ENCODE data around the gene ALDH6A1.
"Not testable (repeated sequence)": the region's sequence is repeated elsewhere in the genome, so short reads cannot be mapped to it uniquely, and the experiment has no call there.

Gene ALDH6A1

GRCh38 chr14:74084277-74085046, at the start of gene ALDH6A1, which contains the start of gene LIN52:
ALDH6A1 (minus strand) TSS chr14:74084453; CDS start chr14:74084394, 59 bp downstream.
LIN52 (plus strand) TSS chr14:74084956; CDS start chr14:74084975, 19 bp downstream.
- peak; percentile 100 for DNase-seq (ENCODE audit: low read depth)

GRCh38 chr14:74127634-74128033, 43.4 kb upstream of the ALDH6A1 start:
- no peak for DNase-seq (ENCODE audit: low read depth)

GRCh38 chr14:74126315-74127013, 42.2 kb upstream of the ALDH6A1 start:
- DNase-seq (ENCODE audit: low read depth), result no peak

DNA sequence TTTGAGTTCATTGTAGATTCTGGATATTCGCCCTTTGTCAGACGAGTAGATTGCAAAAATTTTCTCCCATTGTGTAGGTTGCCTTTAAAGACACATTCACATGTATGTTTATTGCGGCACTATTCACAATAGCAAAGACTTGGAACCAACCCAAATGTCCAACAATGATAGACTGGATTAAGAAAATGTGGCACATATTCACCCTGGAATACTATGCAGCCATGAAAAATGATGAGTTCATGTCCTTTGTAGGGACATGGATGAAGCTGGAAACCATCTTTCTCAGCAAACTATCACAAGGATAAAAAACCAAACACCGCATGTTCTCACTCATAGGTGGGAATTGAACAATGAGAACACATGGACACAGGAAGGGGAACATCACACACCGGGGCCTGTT, 41.2 kb upstream of the ALDH6A1 start:
- not testable (repeated sequence) for DNase-seq (ENCODE audit: low read depth)

DNA sequence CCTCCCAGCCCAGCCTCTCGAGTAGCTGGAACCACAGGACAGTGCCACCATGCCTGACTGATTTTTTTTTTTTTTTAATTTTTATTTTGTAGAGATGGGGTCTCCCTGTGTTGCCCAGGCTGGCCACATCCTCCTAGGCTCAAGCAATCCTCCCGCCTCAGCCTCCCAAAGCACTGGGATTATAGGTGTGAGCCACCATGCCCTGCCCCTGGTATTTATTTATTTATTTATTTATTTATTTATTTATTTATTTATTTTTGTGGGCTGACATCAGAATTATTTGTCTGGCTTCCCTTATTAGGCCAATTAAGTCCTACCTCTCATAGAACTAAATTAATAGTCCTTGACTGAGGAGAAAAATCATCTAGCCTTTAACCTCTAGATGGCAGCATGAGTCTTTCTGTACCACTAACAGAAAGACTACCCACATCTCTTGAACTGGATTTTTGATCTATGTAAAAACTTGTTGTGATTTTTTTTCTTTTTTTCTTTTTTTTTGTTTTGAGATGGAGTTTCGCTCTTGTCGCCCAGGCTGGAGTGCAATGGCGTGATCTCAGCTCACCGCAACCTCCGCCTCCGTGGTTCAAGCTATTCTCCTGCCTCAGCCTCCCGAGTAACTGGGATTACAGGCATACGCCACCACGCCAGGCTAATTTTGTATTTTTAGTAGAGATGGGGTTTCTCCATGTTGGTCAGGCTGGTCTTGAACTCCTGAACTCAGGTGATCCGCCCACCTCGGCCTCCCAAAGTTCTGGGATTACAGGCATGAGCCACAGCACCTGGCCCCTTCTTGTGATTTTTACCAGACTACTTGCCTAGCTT, 27.4 kb upstream of the ALDH6A1 start:
- not testable (repeated sequence) for DNase-seq (ENCODE audit: low read depth)

- DNase-seq (ENCODE audit: low read depth), result no peak
Measured at GRCh38 chr14:74109369-74109768, 25.1 kb upstream of the ALDH6A1 start.

DNA sequence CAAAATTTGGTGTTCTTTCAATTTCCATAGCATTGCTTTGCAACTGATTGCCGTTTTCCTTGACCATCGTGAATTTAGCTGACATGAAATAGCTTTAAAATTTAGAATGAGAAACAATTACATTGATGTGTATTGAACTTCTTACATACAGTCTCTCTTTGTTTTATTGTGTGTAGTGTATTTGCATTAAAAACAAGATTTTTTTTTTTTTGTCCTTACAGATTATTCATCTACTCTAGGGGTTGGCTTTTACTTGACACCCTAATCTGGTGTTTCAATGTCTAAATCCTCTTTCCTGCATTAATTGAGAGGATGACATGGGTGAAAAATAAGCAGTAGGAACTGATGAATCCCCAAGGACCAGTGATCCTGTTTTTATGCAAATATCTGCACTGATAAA, 21.1 kb upstream of the ALDH6A1 start:
- no peak for DNase-seq (ENCODE audit: low read depth)

DNA sequence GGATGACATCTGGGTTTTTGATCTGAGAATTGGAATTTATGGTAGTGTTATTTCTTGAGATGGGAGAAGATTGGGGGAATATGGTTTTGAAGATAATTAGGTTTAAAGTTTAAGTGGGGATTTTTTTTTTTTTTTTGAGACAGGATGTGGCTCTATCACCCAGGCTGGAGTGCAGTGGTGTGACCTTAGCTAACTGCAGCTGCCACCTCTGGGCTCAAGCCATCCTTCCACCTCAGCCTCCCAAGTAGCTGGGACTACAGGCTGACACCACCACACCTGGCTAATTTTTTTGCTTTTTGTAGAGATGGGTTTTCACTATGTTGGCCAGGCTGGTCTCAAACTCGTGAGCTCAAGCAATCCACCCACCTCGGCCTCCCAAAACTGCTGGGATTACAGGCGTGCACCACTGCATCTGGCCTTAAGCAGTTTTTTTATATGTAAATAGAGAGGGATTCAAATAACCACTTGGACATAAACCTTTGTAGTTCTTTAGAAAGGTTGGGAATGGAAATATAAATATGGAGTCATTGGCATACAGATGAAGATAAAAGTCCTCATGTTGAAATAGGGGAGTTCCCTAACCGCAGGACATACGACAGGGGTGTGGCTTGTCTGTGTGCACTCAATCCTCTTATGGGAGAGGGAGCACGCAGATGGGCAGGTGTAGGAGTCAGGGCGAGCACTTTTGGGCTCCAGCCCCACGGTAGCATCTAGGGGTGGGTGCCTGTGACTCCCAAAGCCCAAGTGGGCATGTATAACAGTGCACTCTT, 5.2 kb upstream of the ALDH6A1 start:
- DNase-seq (ENCODE audit: low read depth), result no peak

DNA sequence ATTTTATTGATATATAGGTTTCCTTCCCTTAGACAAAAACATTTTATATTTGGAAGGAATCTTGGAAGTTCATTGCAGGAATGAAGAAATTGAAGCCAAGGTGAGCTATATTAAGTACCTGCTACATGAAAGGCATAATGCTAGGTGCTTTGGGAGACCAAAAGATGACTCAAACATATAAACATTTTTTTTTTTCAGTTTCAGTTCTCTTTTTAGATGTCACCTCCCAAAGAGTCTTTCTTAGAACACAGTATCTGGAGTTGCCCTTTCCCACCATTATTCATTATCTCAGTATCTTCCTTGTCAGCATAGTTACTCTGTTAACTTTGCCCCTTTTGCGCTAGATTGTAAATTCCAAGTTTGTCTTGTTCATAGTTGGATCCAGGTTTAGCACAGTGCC, 1.6 kb upstream of the ALDH6A1 start:
- no peak for DNase-seq (ENCODE audit: low read depth)

GRCh38 chr14:74085047-74085637, 889 bp upstream of the ALDH6A1 start:
- no peak for DNase-seq (ENCODE audit: low read depth)

DNA sequence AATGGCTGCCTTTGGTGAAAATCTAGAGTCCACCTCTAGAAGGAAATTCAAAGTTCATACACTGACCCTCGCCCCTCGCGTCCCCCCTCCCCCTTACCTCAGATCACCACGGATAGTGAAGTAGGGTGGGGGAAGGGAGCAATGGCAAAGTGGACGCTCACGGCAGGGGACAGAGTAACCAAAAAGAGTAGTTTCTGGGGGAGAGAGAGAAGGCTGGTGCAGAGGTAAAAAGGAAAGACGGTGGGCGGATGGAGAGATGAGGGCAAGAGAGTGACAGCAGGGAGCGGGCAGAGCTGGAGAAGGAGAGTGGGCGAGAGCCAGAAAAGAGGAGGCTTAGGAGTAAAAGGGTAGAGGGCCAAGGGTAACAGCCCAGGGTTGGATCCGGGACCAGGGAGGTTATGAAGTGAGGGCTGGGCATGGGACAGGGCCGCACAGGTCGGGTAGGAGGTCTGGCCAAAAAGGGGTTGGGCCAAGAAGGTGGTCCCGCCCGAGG, 423 bp downstream of the ALDH6A1 start:
- DNase-seq (ENCODE audit: low read depth), result no peak

DNA sequence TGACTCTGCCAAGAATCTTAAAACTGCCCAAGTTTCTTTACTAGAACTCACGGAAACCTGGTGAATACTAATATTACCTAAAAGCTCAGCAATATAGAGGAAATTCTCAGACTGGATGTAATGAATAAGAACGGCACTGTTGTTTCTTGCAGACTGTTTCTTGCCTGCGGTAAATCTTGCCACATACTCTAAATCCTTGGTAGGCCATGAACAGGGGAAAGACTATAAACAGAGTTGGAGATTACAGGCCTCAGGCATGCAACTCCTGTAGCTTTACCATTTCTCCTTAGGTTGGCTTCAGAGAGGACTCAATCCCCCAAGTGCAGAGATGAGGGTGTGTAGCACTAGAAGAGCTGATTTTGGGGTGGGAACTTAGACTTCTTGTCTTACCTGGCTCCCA, 1.1 kb downstream of the ALDH6A1 start:
- no peak for DNase-seq (ENCODE audit: low read depth)

- no peak for DNase-seq (ENCODE audit: low read depth)
Measured at GRCh38 chr14:74081491-74081890, 2.8 kb downstream of the ALDH6A1 start.

DNA sequence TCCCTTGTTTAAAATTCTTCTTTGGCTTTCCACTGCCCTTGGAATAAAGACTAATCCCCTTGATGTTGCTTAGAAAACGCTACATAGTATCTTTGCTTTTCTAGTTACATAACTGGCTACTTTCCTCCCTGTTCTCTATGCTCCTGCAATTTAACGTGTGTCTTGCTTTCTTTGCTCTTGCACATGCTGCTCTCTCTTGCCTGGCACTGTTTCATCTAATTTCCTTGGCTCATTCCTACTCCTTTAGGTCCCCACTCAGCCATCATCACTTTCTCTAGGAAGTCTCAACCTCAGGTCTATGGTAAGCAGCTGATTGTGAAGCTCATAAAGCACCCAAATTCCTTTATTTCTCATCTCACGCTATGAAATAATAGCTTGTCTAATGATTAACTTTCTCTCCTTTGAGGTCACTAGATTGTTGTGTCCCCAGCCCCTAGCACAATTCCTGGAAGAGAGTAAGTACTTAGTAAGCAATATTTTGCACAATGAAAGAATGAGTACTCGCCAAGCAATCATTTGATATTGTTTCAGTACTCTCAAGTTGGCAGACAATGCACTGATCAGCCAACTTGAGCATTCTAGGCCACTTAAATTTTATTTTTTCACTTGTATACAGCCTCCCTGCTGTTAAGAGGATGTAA, 3.3 kb downstream of the ALDH6A1 start:
- DNase-seq (ENCODE audit: low read depth), result no peak

DNA sequence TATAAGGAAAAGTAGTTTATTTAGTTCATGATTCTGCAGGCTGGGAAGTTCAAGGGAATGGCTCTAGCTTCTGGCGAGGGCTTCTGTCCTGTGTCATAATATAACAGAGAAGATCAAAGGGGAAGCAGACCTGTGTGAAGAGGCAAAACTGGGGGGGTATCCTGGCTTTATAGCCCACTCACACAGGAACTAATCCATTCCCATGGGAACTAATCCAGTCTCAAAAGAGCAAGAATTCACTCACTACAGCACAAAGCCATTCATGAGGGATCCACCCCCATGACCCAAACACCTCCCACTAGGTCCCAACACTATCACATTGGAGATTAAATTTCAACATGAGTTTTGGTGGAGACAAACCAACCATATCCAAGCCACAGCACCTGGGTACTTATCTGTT, 6.9 kb downstream of the ALDH6A1 start:
- DNase-seq (ENCODE audit: low read depth), result no peak

- DNase-seq (ENCODE audit: low read depth), result no peak
Measured at GRCh38 chr14:74065746-74066575, 18.3 kb downstream of the ALDH6A1 start.

DNA sequence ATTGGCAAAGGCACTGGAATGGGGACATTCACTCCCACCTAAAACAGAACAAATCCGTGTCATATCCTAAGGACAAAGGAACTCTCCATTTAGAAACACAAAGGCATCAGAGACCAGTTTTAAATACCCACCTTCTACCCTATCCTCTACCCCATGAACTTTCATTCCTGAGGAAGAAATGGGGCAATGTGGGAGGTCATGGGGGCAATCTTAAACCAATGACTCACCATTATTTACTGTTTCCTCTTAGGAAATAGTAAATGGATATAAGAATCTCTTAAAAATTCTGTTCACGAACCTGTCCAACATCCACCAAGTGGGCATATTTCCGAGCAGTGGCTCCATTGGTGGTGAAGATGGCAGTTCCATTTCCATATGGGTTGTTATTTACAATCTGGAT, 19.4 kb downstream of the ALDH6A1 start:
- no peak for DNase-seq (ENCODE audit: low read depth)

- no peak for DNase-seq (ENCODE audit: low read depth)
Measured at GRCh38 chr14:74064426-74064825, 19.8 kb downstream of the ALDH6A1 start.

DNA sequence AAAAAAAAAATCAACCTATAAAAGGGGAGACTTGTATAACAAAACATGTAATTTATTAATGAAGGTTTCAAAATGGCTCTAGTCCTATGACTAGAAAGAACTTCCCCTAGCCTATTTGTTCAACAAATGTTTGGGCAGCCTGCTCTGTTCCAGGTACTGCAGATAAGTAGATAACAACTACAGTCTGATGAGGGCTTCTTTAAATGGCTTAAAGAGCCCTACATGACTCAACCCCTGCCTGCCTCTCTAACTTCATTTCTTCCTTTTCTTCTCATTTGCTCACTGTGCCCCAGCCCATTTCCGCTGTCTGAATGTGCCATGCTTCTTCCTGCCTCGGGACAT, 21.5 kb downstream of the ALDH6A1 start:
- no peak for DNase-seq (ENCODE audit: low read depth)

Measured in activated gamma-delta T cell treated with anti-CD3 and anti-CD28 coated beads, Interleukin-2, amount 50 U/mL, for 16 hours (primary cell).